A549 (cell line): ENCODE results near the gene WSB2. TPM values are rescaled to one million over a fixed set of nuclear protein-coding genes. Genes with fewer than 3 reads are reported as not detected.
A peak's percentile ranks its signal among the peaks of the same experiment; 100 is the strongest.

Experiments
- ATAC-seq, 2 experiments: fragments of 200-7000 bp in 1 of 2; fragments of >200 bp in 1 of 2; cut with Nextera tagmentation in 1 of 2; cut with Tn5 transposase in 1 of 2; 3 replicates each; pipeline versions ENCODE4 v1.8.0 to v1.9.1; 2018 to 2020; ENCODE audit warnings: mild to moderate bottlenecking in 1 of 2, moderate library complexity in 1 of 2
- CTCF ChIA-PET: fragments of 300-600 bp; sonication (Branson Sonifier 250); formaldehyde crosslinking; extraction: SDS; loops from one replicate; lab custom pipeline; 2021; ENCODE audit warnings: antibody characterized with exemption, inconsistent platforms; lab: Yijun Ruan, JAX
- POLR2A ChIA-PET: fragments of 350-600 bp; formaldehyde crosslinking; extraction: SDS; loops from one replicate; lab custom pipeline; 2021; ENCODE audit warnings: antibody characterized with exemption, inconsistent platforms; lab: Yijun Ruan, JAX
- DNase-seq, 2 experiments: peaks; one replicate each; pipeline versions ENCODE4 v3.0.0 to v3.0.0-alpha.2; 2011 to 2016; ENCODE audit warnings: low read depth in 1 of 2, low spot score in 1 of 2
- FAIRE-seq: peaks from 2 replicates; lab custom pipeline; 2011; peaks lifted over from hg19 to GRCh38; lab: Jason Lieb, UNC
- H3K27ac ChIP-seq, 2 experiments: fragments of >200 bp; sonication (Bioruptor Twin); formaldehyde crosslinking; 3 replicates each; pipeline ENCODE4 v1.5.1; 2016 to 2017
- H3K4me1 ChIP-seq: fragments of >200 bp; sonication (Bioruptor Twin); formaldehyde crosslinking; 3 replicates; pipeline ENCODE4 v1.6.1; 2016
- H3K4me2 ChIP-seq: fragments of >200 bp; sonication (Bioruptor Twin); formaldehyde crosslinking; 3 replicates; pipeline ENCODE4 v1.6.1; 2016
- H3K4me3 ChIP-seq: fragments of >200 bp; sonication (Bioruptor Twin); formaldehyde crosslinking; 3 replicates; pipeline ENCODE4 v1.5.1; 2016
- H3K9me3 ChIP-seq: fragments of >200 bp; sonication (Bioruptor Twin); formaldehyde crosslinking; 3 replicates; pipeline ENCODE4 v1.6.1; 2016
- BCL3 ChIP-seq: fragments of >200 bp; sonication (Bioruptor Twin); formaldehyde crosslinking; IDR thresholded peaks from 3 replicates; pipeline ENCODE4 v1.6.1; 2016
- CHD2 ChIP-seq: fragments of 150-350 bp; IDR thresholded peaks from 2 replicates; pipeline ENCODE4 v1.6.1; 2014; ENCODE audit warnings: low read length; ENCODE audit not compliant: partially characterized antibody
- EHMT2 ChIP-seq: fragments of 200-600 bp; sonication (generic); IDR thresholded peaks from 2 replicates; pipeline ENCODE4 v1.6.1; 2016; ENCODE audit warnings: antibody characterized with exemption, low read depth, mild to moderate bottlenecking, moderate library complexity
- FOSL2 ChIP-seq, 2 experiments: fragments of 450-650 bp in 1 of 2; fragments of >200 bp in 1 of 2; sonication (Bioruptor Twin) in 1 of 2; formaldehyde crosslinking; IDR thresholded peaks; 2 replicates each; pipeline versions ENCODE4 v1.5.0 to v1.6.1; 2016 to 2020; ENCODE audit warnings: mild to moderate bottlenecking in 1 of 2, moderate library complexity in 1 of 2
- HDAC2 ChIP-seq: fragments of 200-600 bp; sonication (generic); IDR thresholded peaks from 2 replicates; pipeline ENCODE4 v1.6.1; 2016
- HMGXB4 ChIP-seq: fragments of 250-450 bp; sonication (Bioruptor Pico); IDR thresholded peaks from 2 replicates; pipeline ENCODE4 v1.5.0; 2021; ENCODE audit warnings: mild to moderate bottlenecking, moderate library complexity, borderline replicate concordance
- HOXA7 ChIP-seq: fragments of 250-450 bp; sonication (Bioruptor Pico); IDR thresholded peaks from 2 replicates; pipeline ENCODE4 v1.5.0; 2020; ENCODE audit warnings: mild to moderate bottlenecking, moderate library complexity
- JUNB ChIP-seq: fragments of >200 bp; sonication (Bioruptor Twin); formaldehyde crosslinking; IDR thresholded peaks from 2 replicates; pipeline ENCODE4 v1.6.1; 2016
- KDM5A ChIP-seq: fragments of 200-600 bp; sonication (generic); IDR thresholded peaks from 2 replicates; pipeline ENCODE4 v1.6.1; 2016; ENCODE audit warnings: antibody characterized with exemption, mild to moderate bottlenecking
- RAD21 ChIP-seq, 2 experiments: fragments of >200 bp in 1 of 2; sonication (Bioruptor Twin) in 1 of 2; formaldehyde crosslinking in 1 of 2; IDR thresholded peaks in 1 of 2; conservative IDR thresholded peaks in 1 of 2; 2 replicates in 1 of 2; 3 replicates in 1 of 2; pipeline ENCODE4 v1.6.1; 2012 to 2018; ENCODE audit warnings: inconsistent platforms in 1 of 2
- SMC3 ChIP-seq: fragments of >200 bp; sonication (Bioruptor Twin); formaldehyde crosslinking; IDR thresholded peaks from 3 replicates; pipeline ENCODE4 v1.6.1; 2018; ENCODE audit warnings: inconsistent platforms
- ZNF302 ChIP-seq: fragments of 250-450 bp; sonication (Bioruptor Pico); IDR thresholded peaks from 2 replicates; pipeline ENCODE4 v1.9.0; 2021; ENCODE audit warnings: inconsistent platforms, mild to moderate bottlenecking, moderate library complexity
- ZSCAN20 ChIP-seq: fragments of 250-450 bp; sonication (Bioruptor Pico); IDR thresholded peaks from 2 replicates; pipeline ENCODE4 v1.8.0; 2022; ENCODE audit warnings: mild to moderate bottlenecking, moderate library complexity
- WGBS: methylation state at CpG from one replicate; pipeline ENCODE4 v1.1.6; 2017; ENCODE audit errors: missing lambda C conversion rate; 5-methylcytosine and 5-hydroxymethylcytosine counted together
- polyA plus RNA-seq, 4 experiments: library from polyadenylated mRNA; depleted of rRNA in 3 of 4; stranded (reverse); fragments of >200 nt; fragmentation: RNase III in 1 of 4; extraction: RNeasy Plus Mini Kit Qiagen cat#74134 plus additional on column Dnase treatment in 1 of 4; gene quantifications; 2 replicates in 3 of 4; 3 replicates in 1 of 4; pipeline ENCODE4 v1.2.3, GENCODE V29; 2011 to 2017
- small RNA-seq, 6 experiments: library from RNA; depleted of rRNA; stranded (forward); fragments of <200 nt; gene quantifications; one replicate each; pipeline ENCODE3, GENCODE V24; 2012
- TF ChIP-seq, protein P1 (sequence below): IDR thresholded peaks from 2 replicates; pipeline ENCODE4 v1.6.1; 2012
- TF ChIP-seq, protein P2 (sequence below): fragments of 200-600 bp; sonication (generic); IDR thresholded peaks from 2 replicates; pipeline ENCODE4 v1.6.1; 2016; ENCODE audit warnings: antibody characterized with exemption, mild to moderate bottlenecking, moderate library complexity

WSB2 gene
- polyA plus RNA-seq, 2 of the 4 experiments (the other 2 are of a cell fraction) = 40.5 to 93.5 TPM

- TF ChIP-seq BCL3 = peak; percentile 28; the same call in 1 of the 3 replicates
- TF ChIP-seq EHMT2 = no peak
- TF ChIP-seq KDM5A = no peak
- no peak for TF ChIP-seq HOXA7 (CRISPR knock-in tag)
- peak; percentile 80 for TF ChIP-seq JUNB
- no peak for TF ChIP-seq CHD2
- peak; percentile 41; the same call in 1 of the 2 replicates for TF ChIP-seq FOSL2 (IDR thresholded peaks at IDR 0.05)
- TF ChIP-seq FOSL2 (CRISPR knock-in tag; IDR thresholded peaks at IDR 0.05) = peak; percentile 45
- TF ChIP-seq HMGXB4 (CRISPR knock-in tag) = no peak
- TF ChIP-seq, protein P1, sequence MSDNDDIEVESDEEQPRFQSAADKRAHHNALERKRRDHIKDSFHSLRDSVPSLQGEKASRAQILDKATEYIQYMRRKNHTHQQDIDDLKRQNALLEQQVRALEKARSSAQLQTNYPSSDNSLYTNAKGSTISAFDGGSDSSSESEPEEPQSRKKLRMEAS = no peak
- TF ChIP-seq ZSCAN20 (CRISPR knock-in tag) = no peak
- no peak for TF ChIP-seq SMC3
- TF ChIP-seq RAD21 (conservative IDR thresholded peaks at IDR 0.05 in 1 of 2, IDR thresholded peaks at IDR 0.05 in 1 of 2) = no peak
These were observed 74.1 kb downstream of the WSB2 start (continued) for GRCh38 chr12:117986705-117987469.

- TF ChIP-seq, protein P2, sequence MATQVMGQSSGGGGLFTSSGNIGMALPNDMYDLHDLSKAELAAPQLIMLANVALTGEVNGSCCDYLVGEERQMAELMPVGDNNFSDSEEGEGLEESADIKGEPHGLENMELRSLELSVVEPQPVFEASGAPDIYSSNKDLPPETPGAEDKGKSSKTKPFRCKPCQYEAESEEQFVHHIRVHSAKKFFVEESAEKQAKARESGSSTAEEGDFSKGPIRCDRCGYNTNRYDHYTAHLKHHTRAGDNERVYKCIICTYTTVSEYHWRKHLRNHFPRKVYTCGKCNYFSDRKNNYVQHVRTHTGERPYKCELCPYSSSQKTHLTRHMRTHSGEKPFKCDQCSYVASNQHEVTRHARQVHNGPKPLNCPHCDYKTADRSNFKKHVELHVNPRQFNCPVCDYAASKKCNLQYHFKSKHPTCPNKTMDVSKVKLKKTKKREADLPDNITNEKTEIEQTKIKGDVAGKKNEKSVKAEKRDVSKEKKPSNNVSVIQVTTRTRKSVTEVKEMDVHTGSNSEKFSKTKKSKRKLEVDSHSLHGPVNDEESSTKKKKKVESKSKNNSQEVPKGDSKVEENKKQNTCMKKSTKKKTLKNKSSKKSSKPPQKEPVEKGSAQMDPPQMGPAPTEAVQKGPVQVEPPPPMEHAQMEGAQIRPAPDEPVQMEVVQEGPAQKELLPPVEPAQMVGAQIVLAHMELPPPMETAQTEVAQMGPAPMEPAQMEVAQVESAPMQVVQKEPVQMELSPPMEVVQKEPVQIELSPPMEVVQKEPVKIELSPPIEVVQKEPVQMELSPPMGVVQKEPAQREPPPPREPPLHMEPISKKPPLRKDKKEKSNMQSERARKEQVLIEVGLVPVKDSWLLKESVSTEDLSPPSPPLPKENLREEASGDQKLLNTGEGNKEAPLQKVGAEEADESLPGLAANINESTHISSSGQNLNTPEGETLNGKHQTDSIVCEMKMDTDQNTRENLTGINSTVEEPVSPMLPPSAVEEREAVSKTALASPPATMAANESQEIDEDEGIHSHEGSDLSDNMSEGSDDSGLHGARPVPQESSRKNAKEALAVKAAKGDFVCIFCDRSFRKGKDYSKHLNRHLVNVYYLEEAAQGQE = no peak
- TF ChIP-seq JUNB = no peak
- no peak for TF ChIP-seq FOSL2 (IDR thresholded peaks at IDR 0.05)
- peak; percentile 26; the same call in 1 of the 2 replicates for TF ChIP-seq FOSL2 (CRISPR knock-in tag; IDR thresholded peaks at IDR 0.05)
- no peak for TF ChIP-seq ZNF302
- no peak for TF ChIP-seq HDAC2
- Histone ChIP-seq H3K27ac (peak overlapping the region in 1 of 2 experiments; percentile 80; a peak in 4 of 6 replicates), H3K4me3 (no peak overlapping the region), H3K9me3 (no peaks in the 10 kb centered on the region), H3K4me1 (peaks cover 28% of the 10 kb centered on the region), H3K4me2 (no peak overlapping the region)
- 85% methylated on average over 2 of the region's 2 CpGs for WGBS
- ChIA-PET CTCF (interaction anchor here (0.6 to 1.8 kb wide), 3 partner anchors 69 to 111 kb away, joined by 3 to 7 read pairs (median 4); no protein-coding TSS in a partner anchor), POLR2A (no interaction called here)
- FAIRE-seq (no peak), DNase-seq (no peak), ATAC-seq (no peak)
These were observed 75.8 kb downstream of the WSB2 start for GRCh38 chr12:117985182-117985581.

Small RNAs within 50 kb of the gene (small RNA-seq; reads per million reads assigned to genes)
- gene AC131159.1 = 0 reads per million in 6 experiments

Other genes starting within 250 kb of the WSB2 start
- 1.2 and 1.7 TPM in 2 replicates for gene KSR2, start 92.2 kb downstream of the WSB2 start, polyA plus RNA-seq (2011; rRNA removed)
- 0.33 to 0.55 TPM (median 0.37 TPM) in 3 replicates for gene KSR2, start 92.2 kb downstream of the WSB2 start, polyA plus RNA-seq (2017; fragmentation: RNase III; extraction: RNeasy Plus Mini Kit Qiagen cat#74134 plus additional on column Dnase treatment)
- gene RFC5, start 44.5 kb downstream of the WSB2 start, polyA plus RNA-seq (2011; rRNA removed) = 64.7 and 66.9 TPM in 2 replicates
- gene RFC5, start 44.5 kb downstream of the WSB2 start, polyA plus RNA-seq (2017; fragmentation: RNase III; extraction: RNeasy Plus Mini Kit Qiagen cat#74134 plus additional on column Dnase treatment) = 51.7 to 58.6 TPM (median 57.5 TPM) in 3 replicates
- 20.2 and 23.8 TPM in 2 replicates for gene VSIG10, start 42.8 kb upstream of the WSB2 start, polyA plus RNA-seq (2011; rRNA removed)
- gene VSIG10, start 42.8 kb upstream of the WSB2 start, polyA plus RNA-seq (2017; fragmentation: RNase III; extraction: RNeasy Plus Mini Kit Qiagen cat#74134 plus additional on column Dnase treatment) = 15.8 to 18.3 TPM (median 18.0 TPM) in 3 replicates
- gene PEBP1, start 74.9 kb upstream of the WSB2 start, polyA plus RNA-seq (2011; rRNA removed) = 152 and 169 TPM in 2 replicates
- gene PEBP1, start 74.9 kb upstream of the WSB2 start, polyA plus RNA-seq (2017; fragmentation: RNase III; extraction: RNeasy Plus Mini Kit Qiagen cat#74134 plus additional on column Dnase treatment) = 223 to 254 TPM (median 246 TPM) in 3 replicates